Uterus (tissue), 2 donors: ENCODE results near the gene NDUFA13.

ENCODE experiments used
- CTCF ChIP-seq, 4 experiments: fragments of 200-600 bp in 2 of 4; fragments of 450-650 bp in 2 of 4; sonication (generic) in 2 of 4; IDR thresholded peaks; one replicate each; pipeline ENCODE4 v1.5.1; 2016 to 2019; ENCODE audit warnings: antibody characterized with exemption in 4 of 4, mild to moderate bottlenecking in 2 of 4, moderate library complexity in 1 of 4
- POLR2A ChIP-seq, 2 donors: fragments of 450-650 bp; IDR thresholded peaks; one replicate each; pipeline ENCODE4 v1.6.1; 2016; ENCODE audit warnings: antibody characterized with exemption in 2 of 2, mild to moderate bottlenecking in 1 of 2, moderate library complexity in 1 of 2

DNA sequence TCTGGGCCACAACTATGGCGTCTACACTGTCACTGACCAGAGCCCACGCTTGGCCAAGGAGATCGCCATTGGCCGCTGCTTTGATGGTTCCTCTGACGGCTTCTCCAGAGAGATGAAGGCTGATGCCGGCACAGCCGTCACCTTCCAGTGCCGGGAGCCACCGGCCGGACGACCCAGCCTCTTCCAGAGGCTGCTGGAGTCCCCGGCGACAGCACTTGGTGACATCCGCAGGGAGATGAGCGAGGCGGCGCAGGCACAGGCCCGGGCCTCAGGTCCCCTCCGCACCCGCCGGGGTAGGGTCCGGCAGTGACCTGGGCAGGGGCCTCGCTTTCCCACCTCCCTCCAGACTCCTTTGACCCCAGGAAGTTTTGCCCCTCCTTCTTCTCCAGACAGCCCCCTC lies 29.7 kb downstream of the NDUFA13 start:
- TF ChIP-seq CTCF (IDR thresholded peaks at IDR 0.05): no peak
- no peak for TF ChIP-seq POLR2A (IDR thresholded peaks at IDR 0.05)
